Measurements from ENCODE around the gene ZNF446.

- TF ChIP-seq, protein P1, sequence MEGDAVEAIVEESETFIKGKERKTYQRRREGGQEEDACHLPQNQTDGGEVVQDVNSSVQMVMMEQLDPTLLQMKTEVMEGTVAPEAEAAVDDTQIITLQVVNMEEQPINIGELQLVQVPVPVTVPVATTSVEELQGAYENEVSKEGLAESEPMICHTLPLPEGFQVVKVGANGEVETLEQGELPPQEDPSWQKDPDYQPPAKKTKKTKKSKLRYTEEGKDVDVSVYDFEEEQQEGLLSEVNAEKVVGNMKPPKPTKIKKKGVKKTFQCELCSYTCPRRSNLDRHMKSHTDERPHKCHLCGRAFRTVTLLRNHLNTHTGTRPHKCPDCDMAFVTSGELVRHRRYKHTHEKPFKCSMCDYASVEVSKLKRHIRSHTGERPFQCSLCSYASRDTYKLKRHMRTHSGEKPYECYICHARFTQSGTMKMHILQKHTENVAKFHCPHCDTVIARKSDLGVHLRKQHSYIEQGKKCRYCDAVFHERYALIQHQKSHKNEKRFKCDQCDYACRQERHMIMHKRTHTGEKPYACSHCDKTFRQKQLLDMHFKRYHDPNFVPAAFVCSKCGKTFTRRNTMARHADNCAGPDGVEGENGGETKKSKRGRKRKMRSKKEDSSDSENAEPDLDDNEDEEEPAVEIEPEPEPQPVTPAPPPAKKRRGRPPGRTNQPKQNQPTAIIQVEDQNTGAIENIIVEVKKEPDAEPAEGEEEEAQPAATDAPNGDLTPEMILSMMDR (conservative IDR thresholded peaks at IDR 0.05; ENCODE audit: low read length): no peak
- TF ChIP-seq EZH2phosphoT487 (IDR thresholded peaks at IDR 0.05; ENCODE audit: borderline replicate concordance, low read depth, low read length): no peak
Measured at GRCh38 chr19:58509731-58510083, 33.6 kb downstream of the ZNF446 start.

All from OCI-LY7 (cell line).